ENCODE measurements around the gene TTLL11. TPM values are rescaled to one million over a fixed set of nuclear protein-coding genes. Genes with fewer than 3 reads are reported as not detected.
A peak's percentile ranks its signal among the peaks of the same experiment; 100 is the strongest.

TTLL11 gene
- total RNA-seq, 1 donor from 2014 or later: 6.9 TPM

GRCh38 chr9:122076773-122077172, 16.3 kb downstream of the TTLL11 start:
- no peak for DNase-seq (ENCODE audit: low read depth)
- no peaks in the 10 kb centered on the region for H3K27me3 Mint-ChIP-seq (ENCODE audit: low read depth, unreplicated experiment)
- no peak overlapping the region for H3K27ac Mint-ChIP-seq (ENCODE audit: unreplicated experiment)

GRCh38 chr9:122076117-122076516, 17.0 kb downstream of the TTLL11 start:
- H3K27me3 Mint-ChIP-seq (ENCODE audit: low read depth, unreplicated experiment): no peaks in the 10 kb centered on the region
- peaks cover 25% of the 10 kb centered on the region for H4K20me1 ChIP-seq (ENCODE audit: insufficient read depth, low read length)
- no peaks in the 10 kb centered on the region for H3K9me3 ChIP-seq (ENCODE audit: insufficient read depth, low read depth, low read length)
- H3K27me3 ChIP-seq (ENCODE audit: insufficient read depth, low read length): no peaks in the 10 kb centered on the region
- peaks cover 18% of the 10 kb centered on the region for H3K4me1 Mint-ChIP-seq (ENCODE audit: low read depth, unreplicated experiment)
- no peak overlapping the region for H3K4me2 ChIP-seq (ENCODE audit: low read length)
- no peaks in the 10 kb centered on the region for H3K4me1 ChIP-seq (ENCODE audit: insufficient read depth, low read length)
- H3K36me3 Mint-ChIP-seq (ENCODE audit: low read depth, unreplicated experiment): peaks cover 2% of the 10 kb centered on the region
- no peak overlapping the region for H3K9ac ChIP-seq (ENCODE audit: low read length)
- no peaks in the 10 kb centered on the region for H3K79me2 ChIP-seq (ENCODE audit: insufficient read depth, low read length)
- DNase-seq (ENCODE audit: low read depth) (no peak), FAIRE-seq (no peak)
- no peak overlapping the region for H3K4me3 ChIP-seq (ENCODE audit: insufficient read depth, low read depth, low read length)
- H3K27ac ChIP-seq (ENCODE audit: low read depth, low read length): no peak overlapping the region
- peak overlapping the region; percentile 50 for H3K27ac Mint-ChIP-seq (ENCODE audit: unreplicated experiment)
- H3K36me3 ChIP-seq (ENCODE audit: insufficient read depth, low read length): no peaks in the 10 kb centered on the region
- H3K9me3 Mint-ChIP-seq (ENCODE audit: unreplicated experiment): peaks cover 9% of the 10 kb centered on the region
- no peak overlapping the region for H2AFZ ChIP-seq (ENCODE audit: low read depth, low read length)
- H3K4me3 Mint-ChIP-seq (ENCODE audit: unreplicated experiment): no peak overlapping the region
- TF ChIP-seq CTCF (IDR thresholded peaks at IDR 0.05; ENCODE audit: insufficient read depth, low read depth, low read length) (no peak), EZH2 (IDR thresholded peaks at IDR 0.05; ENCODE audit: insufficient read depth, low read length) (no peak)

More at GRCh38 chr9:122076773-122077172, 16.3 kb downstream of the TTLL11 start:
- peaks cover 9% of the 10 kb centered on the region for H3K9me3 Mint-ChIP-seq (ENCODE audit: unreplicated experiment)
- peaks cover 1% of the 10 kb centered on the region for H3K36me3 Mint-ChIP-seq (ENCODE audit: low read depth, unreplicated experiment)
- no peak overlapping the region for H3K4me2 ChIP-seq (ENCODE audit: low read length)
- H3K27me3 ChIP-seq (ENCODE audit: insufficient read depth, low read length): no peaks in the 10 kb centered on the region
- H3K27ac ChIP-seq (ENCODE audit: low read depth, low read length): no peak overlapping the region
- TF ChIP-seq EZH2 (IDR thresholded peaks at IDR 0.05; ENCODE audit: insufficient read depth, low read length) (no peak), CTCF (IDR thresholded peaks at IDR 0.05; ENCODE audit: insufficient read depth, low read depth, low read length) (no peak)
- peaks cover 18% of the 10 kb centered on the region for H3K4me1 Mint-ChIP-seq (ENCODE audit: low read depth, unreplicated experiment)
- H3K79me2 ChIP-seq (ENCODE audit: insufficient read depth, low read length): no peaks in the 10 kb centered on the region
- no peak overlapping the region for H3K4me3 ChIP-seq (ENCODE audit: insufficient read depth, low read depth, low read length)
- H3K4me1 ChIP-seq (ENCODE audit: insufficient read depth, low read length): no peaks in the 10 kb centered on the region
- no peak overlapping the region for H3K4me3 Mint-ChIP-seq (ENCODE audit: unreplicated experiment)
- peaks cover 21% of the 10 kb centered on the region for H4K20me1 ChIP-seq (ENCODE audit: insufficient read depth, low read length)
- H3K36me3 ChIP-seq (ENCODE audit: insufficient read depth, low read length): no peaks in the 10 kb centered on the region
- H3K9ac ChIP-seq (ENCODE audit: low read length): no peak overlapping the region
- no peak for FAIRE-seq
- H2AFZ ChIP-seq (ENCODE audit: low read depth, low read length): no peak overlapping the region
- no peaks in the 10 kb centered on the region for H3K9me3 ChIP-seq (ENCODE audit: insufficient read depth, low read depth, low read length)

DNA sequence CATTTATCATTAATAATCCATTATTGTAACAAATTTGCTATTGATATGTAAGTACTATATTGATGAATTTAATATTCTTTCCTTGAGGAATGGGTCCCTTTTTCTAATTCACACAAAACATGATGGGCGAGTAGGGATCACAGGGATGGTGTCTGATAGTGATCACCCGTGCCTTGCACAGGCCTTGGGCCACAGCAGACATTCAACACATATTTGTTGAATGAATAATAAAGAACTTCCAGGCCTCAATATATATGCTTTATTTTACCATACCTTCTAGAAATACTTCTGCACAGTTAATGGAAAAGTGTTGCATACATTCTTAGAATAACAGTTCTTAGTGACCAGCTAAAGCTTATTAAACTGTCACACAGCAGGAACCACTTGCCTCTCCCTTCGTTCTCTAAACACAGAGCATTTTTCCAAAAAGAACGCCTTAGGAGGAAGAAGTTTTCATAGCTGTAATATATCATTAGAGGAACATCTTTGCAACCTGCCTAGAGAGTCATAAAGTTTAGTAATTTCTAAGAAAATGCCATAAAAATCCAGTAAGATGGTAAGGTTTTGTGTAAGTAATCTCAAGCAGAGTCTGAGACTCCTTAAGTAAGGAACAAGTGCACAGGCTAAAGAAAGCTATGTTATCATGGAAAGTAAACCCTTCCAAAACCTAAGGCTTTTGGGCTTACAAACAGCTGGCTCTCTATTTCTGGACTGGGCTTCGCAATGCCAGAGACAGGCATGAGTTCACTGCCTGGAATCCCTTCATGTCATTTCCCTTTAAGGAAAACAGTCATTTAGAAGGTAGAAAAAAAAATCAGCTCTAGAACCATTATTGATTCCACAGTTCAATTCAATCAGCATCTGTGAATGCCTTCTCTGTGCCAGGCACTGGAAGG, 17.7 kb downstream of the TTLL11 start:
- no peak overlapping the region for H3K9ac ChIP-seq (ENCODE audit: low read length)
- Mint-ChIP-seq H3K36me3 (ENCODE audit: low read depth, unreplicated experiment) (peaks cover 3% of the 10 kb centered on the region), H3K4me3 (ENCODE audit: unreplicated experiment) (no peak overlapping the region), H3K9me3 (ENCODE audit: unreplicated experiment) (peaks cover 9% of the 10 kb centered on the region), H3K4me1 (ENCODE audit: low read depth, unreplicated experiment) (peaks cover 18% of the 10 kb centered on the region), H3K27me3 (ENCODE audit: low read depth, unreplicated experiment) (no peaks in the 10 kb centered on the region), H3K27ac (ENCODE audit: unreplicated experiment) (peak overlapping the region; percentile 50)
- no peak overlapping the region for H3K27ac ChIP-seq (ENCODE audit: low read depth, low read length)
- no peaks in the 10 kb centered on the region for H3K79me2 ChIP-seq (ENCODE audit: insufficient read depth, low read length)
- H2AFZ ChIP-seq (ENCODE audit: low read depth, low read length): no peak overlapping the region
- no peak overlapping the region for H3K4me2 ChIP-seq (ENCODE audit: low read length)
- no peaks in the 10 kb centered on the region for H3K36me3 ChIP-seq (ENCODE audit: insufficient read depth, low read length)
- no peak for DNase-seq (ENCODE audit: low read depth)
- H4K20me1 ChIP-seq (ENCODE audit: insufficient read depth, low read length): peaks cover 28% of the 10 kb centered on the region
- H3K9me3 ChIP-seq (ENCODE audit: insufficient read depth, low read depth, low read length): no peaks in the 10 kb centered on the region
- FAIRE-seq: no peak
- TF ChIP-seq CTCF (IDR thresholded peaks at IDR 0.05; ENCODE audit: insufficient read depth, low read depth, low read length) (no peak), EZH2 (IDR thresholded peaks at IDR 0.05; ENCODE audit: insufficient read depth, low read length) (no peak)
- no peaks in the 10 kb centered on the region for H3K27me3 ChIP-seq (ENCODE audit: insufficient read depth, low read length)
- H3K4me1 ChIP-seq (ENCODE audit: insufficient read depth, low read length): no peaks in the 10 kb centered on the region
- no peak overlapping the region for H3K4me3 ChIP-seq (ENCODE audit: insufficient read depth, low read depth, low read length)
